Upper lobe of left lung (tissue), 4 donors: ENCODE data around the gene ADK.

Experiments used
- POLR2A ChIP-seq, 4 donors: fragments of 450-650 bp; IDR thresholded peaks; one replicate each; pipeline ENCODE4 v1.5.1; 2016 to 2017; ENCODE audit warnings: antibody characterized with exemption in 4 of 4, mild to moderate bottlenecking in 2 of 4
- TF ChIP-seq, protein P1 (sequence below), 6 experiments: fragments of 450-650 bp in 4 of 6; fragments of 200-600 bp in 2 of 6; sonication (generic) in 2 of 6; IDR thresholded peaks; one replicate each; pipeline ENCODE4 v1.5.1; 2016 to 2019; ENCODE audit warnings: antibody characterized with exemption in 6 of 6

DNA sequence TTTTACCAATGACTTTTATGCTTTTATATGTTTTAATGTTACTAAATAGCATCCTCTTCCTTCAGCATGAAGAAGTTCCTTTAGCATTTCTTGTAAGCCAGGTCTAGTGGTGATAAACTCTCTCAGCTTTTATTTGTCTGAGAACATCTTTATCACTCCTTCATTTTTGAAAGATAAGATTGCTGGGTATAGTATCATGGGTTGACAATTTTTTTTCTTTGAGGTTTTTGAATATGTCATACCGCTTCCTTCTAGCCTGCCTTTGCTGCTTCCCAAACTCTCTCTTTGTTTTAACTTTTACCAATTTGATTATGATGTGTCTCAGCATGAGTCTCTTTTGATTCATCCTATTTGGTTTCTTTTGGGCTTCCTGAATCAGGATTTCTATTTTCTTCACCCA is 567.2 kb downstream of the ADK start:
- TF ChIP-seq, protein P1, sequence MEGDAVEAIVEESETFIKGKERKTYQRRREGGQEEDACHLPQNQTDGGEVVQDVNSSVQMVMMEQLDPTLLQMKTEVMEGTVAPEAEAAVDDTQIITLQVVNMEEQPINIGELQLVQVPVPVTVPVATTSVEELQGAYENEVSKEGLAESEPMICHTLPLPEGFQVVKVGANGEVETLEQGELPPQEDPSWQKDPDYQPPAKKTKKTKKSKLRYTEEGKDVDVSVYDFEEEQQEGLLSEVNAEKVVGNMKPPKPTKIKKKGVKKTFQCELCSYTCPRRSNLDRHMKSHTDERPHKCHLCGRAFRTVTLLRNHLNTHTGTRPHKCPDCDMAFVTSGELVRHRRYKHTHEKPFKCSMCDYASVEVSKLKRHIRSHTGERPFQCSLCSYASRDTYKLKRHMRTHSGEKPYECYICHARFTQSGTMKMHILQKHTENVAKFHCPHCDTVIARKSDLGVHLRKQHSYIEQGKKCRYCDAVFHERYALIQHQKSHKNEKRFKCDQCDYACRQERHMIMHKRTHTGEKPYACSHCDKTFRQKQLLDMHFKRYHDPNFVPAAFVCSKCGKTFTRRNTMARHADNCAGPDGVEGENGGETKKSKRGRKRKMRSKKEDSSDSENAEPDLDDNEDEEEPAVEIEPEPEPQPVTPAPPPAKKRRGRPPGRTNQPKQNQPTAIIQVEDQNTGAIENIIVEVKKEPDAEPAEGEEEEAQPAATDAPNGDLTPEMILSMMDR (IDR thresholded peaks at IDR 0.05), result no peak
- no peak for TF ChIP-seq POLR2A (IDR thresholded peaks at IDR 0.05)
